ENCODE results near the gene FHL1. TPM values are rescaled to one million over a fixed set of nuclear protein-coding genes. Genes with fewer than 3 reads are reported as not detected.
A peak's percentile ranks its signal among the peaks of the same experiment; 100 is the strongest.

The FHL1 gene
- total and polyA plus RNA-seq, 12 donors, result 367 to 3,919 (median 2,586) TPM

DNA sequence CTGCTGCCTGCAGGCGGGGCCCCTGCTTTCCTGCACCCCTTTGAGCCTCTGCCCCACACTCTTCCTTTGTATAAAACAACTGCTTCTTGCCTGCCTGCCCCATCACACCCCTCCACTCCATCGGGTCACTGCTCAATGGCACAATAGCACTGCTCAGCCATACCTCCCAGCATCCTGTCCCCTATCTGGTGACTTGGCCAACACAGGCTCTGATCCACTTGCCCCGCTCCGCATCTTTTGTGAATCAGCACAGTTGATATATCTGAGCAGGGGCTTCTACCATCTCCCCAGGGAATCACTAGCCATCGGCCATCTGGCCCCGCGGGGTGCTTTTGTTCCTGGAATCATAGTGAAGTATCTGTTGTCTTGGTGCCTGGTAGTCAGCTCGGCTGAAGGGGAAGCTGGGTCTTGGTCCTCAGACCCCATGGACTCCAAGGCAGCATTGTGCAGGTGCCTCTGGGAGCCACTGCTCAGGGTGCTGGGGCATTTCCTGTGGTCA, 58.6 kb downstream of the FHL1 start:
- TF ChIP-seq, protein P1, sequence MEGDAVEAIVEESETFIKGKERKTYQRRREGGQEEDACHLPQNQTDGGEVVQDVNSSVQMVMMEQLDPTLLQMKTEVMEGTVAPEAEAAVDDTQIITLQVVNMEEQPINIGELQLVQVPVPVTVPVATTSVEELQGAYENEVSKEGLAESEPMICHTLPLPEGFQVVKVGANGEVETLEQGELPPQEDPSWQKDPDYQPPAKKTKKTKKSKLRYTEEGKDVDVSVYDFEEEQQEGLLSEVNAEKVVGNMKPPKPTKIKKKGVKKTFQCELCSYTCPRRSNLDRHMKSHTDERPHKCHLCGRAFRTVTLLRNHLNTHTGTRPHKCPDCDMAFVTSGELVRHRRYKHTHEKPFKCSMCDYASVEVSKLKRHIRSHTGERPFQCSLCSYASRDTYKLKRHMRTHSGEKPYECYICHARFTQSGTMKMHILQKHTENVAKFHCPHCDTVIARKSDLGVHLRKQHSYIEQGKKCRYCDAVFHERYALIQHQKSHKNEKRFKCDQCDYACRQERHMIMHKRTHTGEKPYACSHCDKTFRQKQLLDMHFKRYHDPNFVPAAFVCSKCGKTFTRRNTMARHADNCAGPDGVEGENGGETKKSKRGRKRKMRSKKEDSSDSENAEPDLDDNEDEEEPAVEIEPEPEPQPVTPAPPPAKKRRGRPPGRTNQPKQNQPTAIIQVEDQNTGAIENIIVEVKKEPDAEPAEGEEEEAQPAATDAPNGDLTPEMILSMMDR (IDR thresholded peaks at IDR 0.05), result no peak
- no peak for ATAC-seq
- peaks cover 9 to 75% (median 43%) of the 10 kb centered on the region in 9 donors for H3K4me1 ChIP-seq
- H3K4me3 ChIP-seq, result peak overlapping the region in 6 of 10 donors; percentile 18 to 54 (median 36)
- WGBS, 2 donors, result 59 to 68% methylated on average over 8 of the region's 8 CpGs
- peaks cover 0 to 45% (median 0%) of the 10 kb centered on the region in 9 donors for H3K36me3 ChIP-seq
- no peaks in the 10 kb centered on the region for H3K9me3 ChIP-seq
- H3K27ac ChIP-seq, result peak overlapping the region; percentile 18 to 92 (median 76)
- DNase-seq, result no peak
- intact Hi-C loops (cut with DNase I), result loop anchor here in 5 of 10 donors (5.0 kb wide), 2 partner anchors 34 to 39 kb away; no protein-coding TSS in a partner anchor
- peaks cover 0 to 7% (median 0%) of the 10 kb centered on the region in 7 donors for H3K27me3 ChIP-seq

DNA sequence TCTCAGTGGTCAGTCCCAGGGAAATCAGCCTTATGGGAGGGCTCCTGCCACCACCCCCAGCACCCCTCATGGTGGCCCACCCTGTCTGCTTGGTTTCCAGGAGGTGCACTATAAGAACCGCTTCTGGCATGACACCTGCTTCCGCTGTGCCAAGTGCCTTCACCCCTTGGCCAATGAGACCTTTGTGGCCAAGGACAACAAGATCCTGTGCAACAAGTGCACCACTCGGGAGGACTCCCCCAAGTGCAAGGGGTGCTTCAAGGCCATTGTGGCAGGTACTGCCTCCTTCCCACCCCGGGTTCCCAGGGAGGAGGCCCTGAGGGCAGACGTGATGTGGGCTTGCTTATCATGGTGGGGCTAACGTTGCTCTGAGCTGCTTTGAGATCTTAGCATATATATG, 59.6 kb downstream of the FHL1 start:
- no peak overlapping the region for H3K4me3 ChIP-seq
- H3K9me3 ChIP-seq, result no peaks in the 10 kb centered on the region
- peak overlapping the region in 5 of 10 donors; percentile 72 to 90 (median 82) for H3K27ac ChIP-seq
- H3K36me3 ChIP-seq, result peaks cover 0 to 51% (median 0%) of the 10 kb centered on the region in 9 donors
- intact Hi-C loops (cut with DNase I), result loop anchor here in 5 of 10 donors (5.0 kb wide), 2 partner anchors 35 to 40 kb away; no protein-coding TSS in a partner anchor
- no peak for DNase-seq
- peaks cover 0 to 10% (median 0%) of the 10 kb centered on the region in 7 donors for H3K27me3 ChIP-seq
- no peak for ATAC-seq
- TF ChIP-seq, protein P1 (IDR thresholded peaks at IDR 0.05), result no peak
- peaks cover 9 to 72% (median 43%) of the 10 kb centered on the region in 9 donors for H3K4me1 ChIP-seq
- 74 to 78% methylated on average over 6 of the region's 6 CpGs for WGBS, 2 donors

DNA sequence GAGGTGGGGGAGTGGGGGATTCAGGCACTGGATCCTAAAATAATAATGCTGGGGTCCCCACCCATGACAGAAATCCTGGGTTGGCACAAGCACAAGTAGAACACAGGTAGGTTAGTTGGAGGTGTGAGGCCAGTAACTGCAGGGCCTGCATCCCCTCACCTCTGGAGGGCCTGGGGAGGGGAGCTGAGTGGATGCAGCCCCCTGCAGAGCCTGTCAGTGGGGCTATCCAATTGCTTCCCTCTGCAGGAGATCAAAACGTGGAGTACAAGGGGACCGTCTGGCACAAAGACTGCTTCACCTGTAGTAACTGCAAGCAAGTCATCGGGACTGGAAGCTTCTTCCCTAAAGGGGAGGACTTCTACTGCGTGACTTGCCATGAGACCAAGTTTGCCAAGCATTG, 60.2 kb downstream of the FHL1 start:
- DNase-seq (no peak), ATAC-seq (no peak)
- peaks cover 9 to 71% (median 43%) of the 10 kb centered on the region in 9 donors for H3K4me1 ChIP-seq
- intact Hi-C loops (cut with DNase I), result loop anchor here in 5 of 10 donors (5.0 kb wide), 2 partner anchors 35 to 40 kb away; no protein-coding TSS in a partner anchor
- no peak overlapping the region for H3K4me3 ChIP-seq
- no peaks in the 10 kb centered on the region for H3K9me3 ChIP-seq
- H3K27me3 ChIP-seq, result peaks cover 0 to 10% (median 0%) of the 10 kb centered on the region in 7 donors
- TF ChIP-seq, protein P1 (IDR thresholded peaks at IDR 0.05), result no peak
- WGBS, 2 donors, result 81 to 82% methylated on average over 4 of the region's 4 CpGs
- peaks cover 0 to 53% (median 0%) of the 10 kb centered on the region in 9 donors for H3K36me3 ChIP-seq
- H3K27ac ChIP-seq, result peak overlapping the region in 3 of 10 donors; percentile 6 to 72 (median 64)

DNA sequence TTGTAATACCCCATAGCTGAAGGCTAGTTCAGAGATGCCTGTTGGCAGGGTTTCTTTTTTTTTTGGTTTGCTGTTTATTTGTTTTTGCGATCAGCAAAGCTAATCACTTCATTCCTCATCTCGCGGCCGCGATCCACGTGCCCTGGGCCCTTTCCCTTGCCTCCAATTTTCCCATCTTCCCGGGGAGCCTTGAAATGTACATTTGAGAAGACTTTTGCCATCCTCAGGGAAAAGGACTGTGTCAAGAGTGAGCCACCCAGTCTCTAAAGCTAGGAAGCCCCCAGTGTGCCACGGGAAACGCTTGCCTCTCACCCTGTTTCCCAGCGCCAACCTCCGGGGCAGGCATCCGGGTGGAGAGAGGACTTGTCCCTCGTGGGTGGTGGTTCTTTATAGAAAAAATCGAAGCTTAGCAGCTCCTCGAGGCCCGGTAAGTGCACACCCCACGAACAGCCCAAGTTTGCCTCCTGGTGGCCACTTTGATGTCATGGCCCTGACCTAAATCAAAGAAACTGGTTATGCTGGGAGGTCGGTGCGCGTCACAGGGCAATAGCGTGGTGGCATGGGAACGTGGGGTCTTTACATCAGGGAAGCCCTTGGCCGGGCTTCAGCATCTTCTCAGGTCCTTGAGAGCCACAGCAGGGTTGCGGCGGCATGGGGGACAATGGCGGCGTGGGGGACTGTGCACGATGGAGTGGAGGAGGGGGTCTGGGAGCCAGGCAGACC, 61.8 kb downstream of the FHL1 start:
- Histone ChIP-seq H3K4me3 (no peak overlapping the region), H3K27me3 (peaks cover 0 to 15% (median 0%) of the 10 kb centered on the region in 7 donors), H3K27ac (peak overlapping the region in 8 of 10 donors; percentile 50 to 72 (median 65)), H3K4me1 (peaks cover 5 to 55% (median 30%) of the 10 kb centered on the region in 9 donors), H3K9me3 (no peaks in the 10 kb centered on the region), H3K36me3 (peaks cover 0 to 53% (median 0%) of the 10 kb centered on the region in 9 donors)
- DNase-seq (peak; percentile 52 to 55), ATAC-seq (peak in 7 of 8 donors; percentile 14 to 49 (median 35))
- 39 to 44% methylated on average over 19 to 28 of the region's 28 CpGs for WGBS, 2 donors
- TF ChIP-seq, protein P1 (IDR thresholded peaks at IDR 0.05), result peak; percentile 24 to 67 (median 56)
- intact Hi-C loops (cut with DNase I), result loop anchor here in 6 of 10 donors (2.0 to 5.0 kb wide), 3 partner anchors 37 to 42 kb away; no protein-coding TSS in a partner anchor

All from heart right ventricle (tissue), 16 donors.